Mesendoderm (in vitro differentiated cells): ENCODE results near the gene E4F1.
A peak's percentile ranks its signal among the peaks of the same experiment; 100 is the strongest.

Source experiments
- DNase-seq: peaks from one replicate; pipeline ENCODE4 v3.0.0; 2013
- H2AK5ac ChIP-seq: 2 replicates; pipeline ENCODE4 v1.6.1; 2013; ENCODE audit warnings: low read length, inconsistent platforms
- H2BK120ac ChIP-seq: 2 replicates; pipeline ENCODE4 v1.6.1; 2013; ENCODE audit warnings: low read depth, mild to moderate bottlenecking, low read length, moderate library complexity, mixed read lengths
- H2BK15ac ChIP-seq: replicated peaks from 2 replicates; pipeline ENCODE4 v1.6.1; 2013; ENCODE audit warnings: low read depth, mild to moderate bottlenecking, moderate library complexity
- H2BK5ac ChIP-seq: 2 replicates; pipeline ENCODE4 v1.6.1; 2013; ENCODE audit warnings: low read length, inconsistent platforms
- H3K18ac ChIP-seq: 2 replicates; pipeline ENCODE4 v1.6.1; 2013; ENCODE audit warnings: mild to moderate bottlenecking, low read length, mixed read lengths
- H3K23ac ChIP-seq: one replicate; pipeline ENCODE4 v1.6.1; 2013; ENCODE audit warnings: low read length
- H3K27ac ChIP-seq: 2 replicates; pipeline ENCODE4 v1.5.1; 2013; ENCODE audit warnings: low read depth, mild to moderate bottlenecking, inconsistent platforms, low read length, moderate library complexity
- H3K27me3 ChIP-seq: 2 replicates; pipeline ENCODE4 v1.6.1; 2013; ENCODE audit warnings: low read length, control low read depth, mild to moderate bottlenecking, inconsistent platforms; ENCODE audit not compliant: insufficient read depth, poor library complexity
- H3K36me3 ChIP-seq: 2 replicates; pipeline ENCODE4 v1.6.1; 2013; ENCODE audit warnings: low read length, inconsistent platforms; ENCODE audit not compliant: control insufficient read depth, insufficient read depth
- H3K4ac ChIP-seq: one replicate; pipeline ENCODE4 v1.6.1; 2013; ENCODE audit warnings: low read depth, mild to moderate bottlenecking, low read length, moderate library complexity
- H3K4me1 ChIP-seq: 2 replicates; pipeline ENCODE4 v1.6.1; 2013; ENCODE audit warnings: low read depth, low read length, inconsistent platforms; ENCODE audit not compliant: control insufficient read depth
- H3K4me2 ChIP-seq: 2 replicates; pipeline ENCODE4 v1.6.1; 2013; ENCODE audit warnings: low read length
- H3K4me3 ChIP-seq: 2 replicates; pipeline ENCODE4 v1.5.1; 2013; ENCODE audit warnings: mild to moderate bottlenecking, low read length
- H3K56ac ChIP-seq: one replicate; pipeline ENCODE4 v1.6.1; 2013; ENCODE audit warnings: low read length
- H3K79me1 ChIP-seq: 2 replicates; pipeline ENCODE4 v1.6.1; 2013; ENCODE audit warnings: low read length, inconsistent platforms
- H3K79me2 ChIP-seq: 2 replicates; pipeline ENCODE4 v1.6.1; 2013; ENCODE audit warnings: mild to moderate bottlenecking, low read length; ENCODE audit not compliant: control insufficient read depth, insufficient read depth
- H3K9ac ChIP-seq: 2 replicates; pipeline ENCODE4 v1.6.1; 2013; ENCODE audit warnings: low read length, inconsistent platforms
- H4K5ac ChIP-seq: one replicate; pipeline ENCODE4 v1.6.1; 2013; ENCODE audit warnings: low read length
- H4K8ac ChIP-seq: one replicate; pipeline ENCODE4 v1.6.1; 2013; ENCODE audit warnings: low read depth, mild to moderate bottlenecking, control low read depth, low read length, moderate library complexity
- WGBS: extraction: QIAGEN DNeasy Blood & Tissue Kit; methylation state at CpG from one replicate; pipeline ENCODE4 v1.1.7; 2013; ENCODE audit warnings: low lambda C conversion rate, missing lambda C conversion rate; ENCODE audit not compliant: insufficient coverage; ENCODE audit errors: extremely low coverage; 5-methylcytosine and 5-hydroxymethylcytosine counted together

Gene E4F1

GRCh38 chr16:2190659-2191445 is 32.5 kb upstream of the E4F1 start:
- H4K5ac ChIP-seq = no peak overlapping the region
- no peaks in the 10 kb centered on the region for H3K27me3 ChIP-seq
- no peaks in the 10 kb centered on the region for H3K79me1 ChIP-seq
- H2AK5ac ChIP-seq = no peak overlapping the region
- H3K79me2 ChIP-seq = no peaks in the 10 kb centered on the region
- H3K27ac ChIP-seq = no peak overlapping the region
- no peak overlapping the region for H3K4me2 ChIP-seq
- H3K23ac ChIP-seq = no peak overlapping the region
- no peak overlapping the region for H2BK120ac ChIP-seq
- no peak overlapping the region for H3K9ac ChIP-seq
- H3K36me3 ChIP-seq = no peaks in the 10 kb centered on the region
- DNase-seq = no peak
- H4K8ac ChIP-seq = no peak overlapping the region
- H3K4ac ChIP-seq = no peak overlapping the region
- no peak overlapping the region for H2BK5ac ChIP-seq
- no peak overlapping the region for H3K18ac ChIP-seq
- WGBS = no CpG with 5 or more reads among the region's 25 CpGs
- no peak overlapping the region for H3K4me3 ChIP-seq
- no peaks in the 10 kb centered on the region for H3K4me1 ChIP-seq
- H2BK15ac ChIP-seq = no peak overlapping the region
- no peak overlapping the region for H3K56ac ChIP-seq

GRCh38 chr16:2191446-2191706 is 32.0 kb upstream of the E4F1 start:
- Histone ChIP-seq H3K27ac (no peak overlapping the region), H3K4me3 (no peak overlapping the region), H4K5ac (no peak overlapping the region), H2BK120ac (no peak overlapping the region), H3K9ac (no peak overlapping the region), H3K4me2 (no peak overlapping the region), H2AK5ac (no peak overlapping the region), H2BK15ac (no peak overlapping the region), H3K56ac (no peak overlapping the region), H3K79me2 (no peaks in the 10 kb centered on the region), H4K8ac (no peak overlapping the region), H3K4me1 (no peaks in the 10 kb centered on the region), H3K4ac (no peak overlapping the region), H3K79me1 (no peaks in the 10 kb centered on the region), H3K23ac (no peak overlapping the region), H3K18ac (no peak overlapping the region), H3K27me3 (no peaks in the 10 kb centered on the region), H2BK5ac (no peak overlapping the region), H3K36me3 (no peaks in the 10 kb centered on the region)
- DNase-seq = no peak
- no CpG with 5 or more reads among the region's 11 CpGs for WGBS

DNA sequence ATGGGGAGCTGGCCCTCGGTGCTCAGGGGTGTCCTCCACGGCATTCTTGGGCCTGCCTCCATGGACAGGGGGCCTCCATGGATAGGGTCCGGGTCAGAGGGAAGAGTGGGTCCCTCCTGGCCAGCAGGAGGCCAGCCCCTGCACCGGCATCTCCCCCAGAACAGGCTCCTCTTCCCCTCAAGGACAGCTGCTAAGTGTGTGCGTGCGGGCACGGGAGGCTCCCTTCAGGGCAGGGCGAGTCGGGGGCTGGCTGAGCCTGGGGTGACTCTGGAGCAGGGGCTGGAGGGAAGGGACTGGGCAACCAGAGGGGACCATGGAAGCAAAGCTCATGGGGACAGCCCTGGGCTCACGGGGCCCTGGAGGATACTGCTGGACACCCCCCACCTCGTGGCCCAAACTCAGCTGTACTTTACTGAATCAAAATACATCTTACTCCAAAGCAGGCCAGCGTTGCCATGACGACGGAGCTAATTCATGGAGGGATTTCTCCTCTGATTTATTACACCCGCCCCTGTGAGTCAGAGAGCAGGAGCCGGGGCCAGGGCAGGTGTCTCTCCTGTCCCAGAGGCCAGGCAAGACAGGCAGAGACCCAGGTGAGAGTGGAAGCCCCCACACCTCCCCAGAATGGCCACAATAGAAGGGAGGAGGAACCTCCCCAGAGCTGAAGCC is 29.1 kb upstream of the E4F1 start:
- no peaks in the 10 kb centered on the region for H3K79me2 ChIP-seq
- peak; percentile 40 for DNase-seq
- H4K5ac ChIP-seq = no peak overlapping the region
- H4K8ac ChIP-seq = no peak overlapping the region
- no peaks in the 10 kb centered on the region for H3K4me1 ChIP-seq
- no peak overlapping the region for H3K23ac ChIP-seq
- no peak overlapping the region for H2BK5ac ChIP-seq
- no peak overlapping the region for H3K4ac ChIP-seq
- no peak overlapping the region for H3K18ac ChIP-seq
- no peak overlapping the region for H3K9ac ChIP-seq
- no peak overlapping the region for H3K4me3 ChIP-seq
- H2AK5ac ChIP-seq = no peak overlapping the region
- no peaks in the 10 kb centered on the region for H3K36me3 ChIP-seq
- WGBS = no CpG with 5 or more reads among the region's 16 CpGs
- H2BK15ac ChIP-seq = no peak overlapping the region
- H3K79me1 ChIP-seq = no peaks in the 10 kb centered on the region
- H3K56ac ChIP-seq = no peak overlapping the region
- no peak overlapping the region for H3K27ac ChIP-seq
- no peak overlapping the region for H3K4me2 ChIP-seq
- H2BK120ac ChIP-seq = no peak overlapping the region
- H3K27me3 ChIP-seq = peaks cover 9% of the 10 kb centered on the region

DNA sequence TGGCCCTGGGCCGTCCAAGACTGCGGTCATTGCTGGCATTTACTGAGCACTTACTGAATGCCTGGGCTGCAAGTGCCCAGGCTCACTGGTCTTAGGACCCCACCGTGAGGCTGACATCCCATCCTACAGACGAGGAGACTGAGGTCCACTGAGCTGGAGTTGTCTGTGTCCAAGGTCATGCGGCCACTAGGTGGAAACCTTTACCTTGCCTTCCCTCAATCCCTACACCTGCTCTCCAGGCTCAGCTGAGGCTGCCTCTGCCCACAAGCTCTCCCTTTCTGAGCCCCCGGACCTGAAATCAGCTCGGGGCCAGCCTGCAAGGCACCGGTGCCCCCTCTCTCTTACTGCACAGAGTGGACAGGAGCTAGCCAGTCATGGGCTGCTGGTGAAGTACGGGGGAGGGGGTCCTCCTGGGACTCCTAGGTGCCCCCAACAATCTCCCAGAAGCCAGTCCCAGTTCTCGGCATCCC is 28.5 kb upstream of the E4F1 start:
- Histone ChIP-seq H2BK120ac (no peak overlapping the region), H3K4me2 (no peak overlapping the region), H4K8ac (no peak overlapping the region), H3K9ac (no peak overlapping the region), H3K18ac (no peak overlapping the region), H3K4ac (no peak overlapping the region), H3K79me2 (no peaks in the 10 kb centered on the region), H2BK5ac (no peak overlapping the region), H3K4me1 (no peaks in the 10 kb centered on the region), H3K79me1 (no peaks in the 10 kb centered on the region), H3K4me3 (no peak overlapping the region), H3K23ac (no peak overlapping the region), H3K56ac (no peak overlapping the region), H4K5ac (no peak overlapping the region), H3K27ac (no peak overlapping the region), H3K36me3 (no peaks in the 10 kb centered on the region), H2AK5ac (no peak overlapping the region), H3K27me3 (peaks cover 9% of the 10 kb centered on the region), H2BK15ac (no peak overlapping the region)
- no CpG with 5 or more reads among the region's 10 CpGs for WGBS
- DNase-seq = peak; percentile 87

- H2BK15ac ChIP-seq = no peak overlapping the region
- no peak overlapping the region for H3K23ac ChIP-seq
- H3K18ac ChIP-seq = no peak overlapping the region
- no peak for DNase-seq
- no peaks in the 10 kb centered on the region for H3K79me1 ChIP-seq
- no peak overlapping the region for H2AK5ac ChIP-seq
- peaks cover 9% of the 10 kb centered on the region for H3K27me3 ChIP-seq
- H3K56ac ChIP-seq = peak overlapping the region; percentile 49
- H4K5ac ChIP-seq = no peak overlapping the region
- H3K36me3 ChIP-seq = no peaks in the 10 kb centered on the region
- H3K4me2 ChIP-seq = peak overlapping the region; percentile 38
- H4K8ac ChIP-seq = no peak overlapping the region
- no peak overlapping the region for H3K4me3 ChIP-seq
- no peaks in the 10 kb centered on the region for H3K79me2 ChIP-seq
- no peak overlapping the region for H2BK5ac ChIP-seq
- H3K4me1 ChIP-seq = no peaks in the 10 kb centered on the region
- H3K4ac ChIP-seq = no peak overlapping the region
- no CpG with 5 or more reads among the region's 49 CpGs for WGBS
- H3K27ac ChIP-seq = no peak overlapping the region
- H3K9ac ChIP-seq = no peak overlapping the region
- H2BK120ac ChIP-seq = no peak overlapping the region
Measured at GRCh38 chr16:2195322-2196161, 27.8 kb upstream of the E4F1 start.
